K562 (cell line): ENCODE results near the gene LGALS7. TPM values are rescaled to one million over a fixed set of nuclear protein-coding genes. Genes with fewer than 3 reads are reported as not detected.

ENCODE experiments used
- BCOR ChIP-seq: fragments of 450-650 bp; IDR thresholded peaks from 2 replicates; pipeline ENCODE4 v1.6.1; 2016
- CTBP1 ChIP-seq: fragments of 450-650 bp; IDR thresholded peaks from 2 replicates; pipeline ENCODE4 v1.6.1; 2016; ENCODE audit warnings: borderline replicate concordance
- EGR1 ChIP-seq: fragments of 450-650 bp; conservative IDR thresholded peaks from 2 replicates; pipeline ENCODE4 v1.6.1; 2017; ENCODE audit warnings: mild to moderate bottlenecking
- ETV1 ChIP-seq: fragments of 450-650 bp; conservative IDR thresholded peaks from 2 replicates; pipeline ENCODE4 v1.6.1; 2016; ENCODE audit warnings: missing genetic modification characterization, control low read depth, low read depth, missing compliant biosample characterization
- GABPA ChIP-seq: fragments of 200-800 bp; sonication (Bioruptor generic); conservative IDR thresholded peaks from 2 replicates; pipeline ENCODE4 v1.6.1; 2016; ENCODE audit warnings: low read depth, missing genetic modification characterization, missing compliant biosample characterization
- HLTF ChIP-seq: fragments of 450-650 bp; IDR thresholded peaks from 2 replicates; pipeline ENCODE4 v1.6.1; 2016
- HNRNPH1 ChIP-seq: fragments of 200-400 bp; formaldehyde crosslinking; optimal IDR thresholded peaks from 2 replicates; pipeline ENCODE3; 2017; ENCODE audit warnings: low read depth, mild to moderate bottlenecking, low read length, moderate library complexity
- JUND ChIP-seq, 2 experiments: IDR thresholded peaks; 2 replicates in 1 of 2; 3 replicates in 1 of 2; pipeline ENCODE4 v1.6.1; 2011; ENCODE audit warnings: borderline replicate concordance in 2 of 2, low read depth in 2 of 2, low read length in 2 of 2, improper control_type of control experiment in 1 of 2, missing biosample characterization in 1 of 2, missing genetic modification characterization in 1 of 2, missing genetic modification reagents in 1 of 2
- KLF16 ChIP-seq: IDR thresholded peaks from 2 replicates; pipeline ENCODE4 v1.6.1; 2016; ENCODE audit warnings: antibody characterized with exemption
- LCOR ChIP-seq: sonication (generic); formaldehyde crosslinking; IDR thresholded peaks from 2 replicates; pipeline ENCODE4 v1.8.0; 2022; ENCODE audit warnings: mild to moderate bottlenecking, missing genetic modification reagents
- MAZ ChIP-seq, 2 experiments: fragments of 450-650 bp in 1 of 2; sonication (generic) in 1 of 2; formaldehyde crosslinking; IDR thresholded peaks in 1 of 2; conservative IDR thresholded peaks in 1 of 2; 2 replicates each; pipeline versions ENCODE4 v1.4.0 to v1.5.0; 2020; ENCODE audit warnings: mild to moderate bottlenecking in 1 of 2, missing genetic modification reagents in 1 of 2
- NR4A1 ChIP-seq, 2 experiments: fragments of 250-450 bp in 1 of 2; fragments of 450-650 bp in 1 of 2; sonication (Bioruptor Pico) in 1 of 2; IDR thresholded peaks; 2 replicates each; pipeline versions ENCODE4 v1.4.0 to v1.6.1; 2016 to 2020; ENCODE audit warnings: mild to moderate bottlenecking in 2 of 2, missing compliant biosample characterization in 1 of 2, missing genetic modification characterization in 1 of 2, moderate library complexity in 1 of 2
- POLR2AphosphoS5 ChIP-seq: IDR thresholded peaks from 2 replicates; pipeline ENCODE4 v1.6.1; 2011; ENCODE audit warnings: mild to moderate bottlenecking, low read depth, low read length, moderate library complexity; ENCODE audit not compliant: control insufficient read depth, insufficient read depth
- SMAD3 ChIP-seq: fragments of 450-650 bp; formaldehyde crosslinking; conservative IDR thresholded peaks from 2 replicates; pipeline ENCODE4 v1.4.0; 2020; ENCODE audit warnings: mild to moderate bottlenecking
- SOX6 ChIP-seq: fragments of 450-650 bp; IDR thresholded peaks from 2 replicates; pipeline ENCODE4 v1.6.1; 2014; ENCODE audit warnings: mild to moderate bottlenecking
- TFAP4 ChIP-seq: sonication (generic); formaldehyde crosslinking; IDR thresholded peaks from 2 replicates; pipeline ENCODE4 v1.8.0; 2022; ENCODE audit warnings: missing genetic modification reagents, mild to moderate bottlenecking, moderate library complexity, borderline replicate concordance
- ZEB2 ChIP-seq: fragments of 450-650 bp; IDR thresholded peaks from 2 replicates; pipeline ENCODE4 v1.6.1; 2016
- ZNF318 ChIP-seq, 2 experiments: fragments of 450-650 bp; IDR thresholded peaks; 2 replicates each; pipeline ENCODE4 v1.6.1; 2016; ENCODE audit warnings: mild to moderate bottlenecking in 2 of 2, borderline replicate concordance in 1 of 2, low read depth in 1 of 2, moderate library complexity in 1 of 2
- polyA plus RNA-seq, 8 experiments: library from polyadenylated mRNA; depleted of rRNA in 4 of 8; stranded (reverse) in 5 of 8; unstranded in 3 of 8; fragments of >200 nt; fragmentation: Nextera tagmentation in 2 of 8; fragmentation: Illumina TruSeq in 1 of 8; extraction: Ambion mirVana in 2 of 8; extraction: Trizol in 1 of 8; gene quantifications; 2 replicates each; pipeline versions ENCODE4 v1.2.1 to v1.2.3, GENCODE V29; 2011 to 2014; ENCODE audit warnings: inconsistent platforms in 1 of 8, missing spikeins in 1 of 8
- total RNA-seq, 7 experiments: library from RNA; depleted of rRNA in 6 of 7; stranded (reverse); fragments of >200 nt in 6 of 7; fragmentation: Illumina TruSeq in 2 of 7; extraction: Trizol in 2 of 7; gene quantifications; 2 replicates each; pipeline versions ENCODE4 v1.2.1 to v1.2.3, GENCODE V29; 2011 to 2021; ENCODE audit warnings: low replicate concordance in 1 of 7

Gene LGALS7
- total and polyA plus RNA-seq, 9 of the 15 experiments (the other 6 are each of a cell fraction or from before 2014, with no cell fraction given), result not detected

- TF ChIP-seq POLR2AphosphoS5 (peak; percentile 67), CTBP1 (peak; percentile 99), JUND (IDR thresholded peaks at IDR 0.05; ENCODE audit: borderline replicate concordance, low read depth, low read length) (peak; percentile 80), JUND (tag; IDR thresholded peaks at IDR 0.05; ENCODE audit: borderline replicate concordance, low read depth, low read length) (peak; percentile 63; the same call in 1 of the 3 replicates), TFAP4 (peak; percentile 98), ZNF318 (IDR thresholded peaks at IDR 0.05; ENCODE audit: borderline replicate concordance in 1 of 2, low read depth in 1 of 2) (peak in 1 of 2 experiments; percentile 25; a peak in 1 of 4 replicates), NR4A1 (CRISPR knock-in tag; IDR thresholded peaks at IDR 0.05) (no peak), NR4A1 (tag; IDR thresholded peaks at IDR 0.05) (no peak), GABPA (tag) (0 out of 2 replicates have a peak, but pooled peaks have one; percentile 25), EGR1 (peak; percentile 76), ETV1 (tag) (peak; percentile 87), LCOR (CRISPR knock-in tag) (peak; percentile 30; the same call in 1 of the 2 replicates), SOX6 (peak; percentile 83), HNRNPH1 (no peak), BCOR (peak; percentile 53; the same call in 1 of the 2 replicates), SMAD3 (no peak), MAZ (CRISPR knock-in tag; conservative IDR thresholded peaks at IDR 0.05 in 1 of 2, IDR thresholded peaks at IDR 0.05 in 1 of 2) (peak in 1 of 2 experiments; percentile 67; a peak in 2 of 4 replicates), KLF16 (peak; percentile 94), HLTF (no peak), ZEB2 (peak; percentile 95)
These were observed 46.1 kb upstream of the LGALS7 start (continued) for GRCh38 chr19:38819231-38819920.
